ENCODE data around the gene COL27A1.

GRCh38 chr9:114237247-114237646 lies 81.9 kb downstream of the COL27A1 start:
- TF ChIP-seq, protein P1, sequence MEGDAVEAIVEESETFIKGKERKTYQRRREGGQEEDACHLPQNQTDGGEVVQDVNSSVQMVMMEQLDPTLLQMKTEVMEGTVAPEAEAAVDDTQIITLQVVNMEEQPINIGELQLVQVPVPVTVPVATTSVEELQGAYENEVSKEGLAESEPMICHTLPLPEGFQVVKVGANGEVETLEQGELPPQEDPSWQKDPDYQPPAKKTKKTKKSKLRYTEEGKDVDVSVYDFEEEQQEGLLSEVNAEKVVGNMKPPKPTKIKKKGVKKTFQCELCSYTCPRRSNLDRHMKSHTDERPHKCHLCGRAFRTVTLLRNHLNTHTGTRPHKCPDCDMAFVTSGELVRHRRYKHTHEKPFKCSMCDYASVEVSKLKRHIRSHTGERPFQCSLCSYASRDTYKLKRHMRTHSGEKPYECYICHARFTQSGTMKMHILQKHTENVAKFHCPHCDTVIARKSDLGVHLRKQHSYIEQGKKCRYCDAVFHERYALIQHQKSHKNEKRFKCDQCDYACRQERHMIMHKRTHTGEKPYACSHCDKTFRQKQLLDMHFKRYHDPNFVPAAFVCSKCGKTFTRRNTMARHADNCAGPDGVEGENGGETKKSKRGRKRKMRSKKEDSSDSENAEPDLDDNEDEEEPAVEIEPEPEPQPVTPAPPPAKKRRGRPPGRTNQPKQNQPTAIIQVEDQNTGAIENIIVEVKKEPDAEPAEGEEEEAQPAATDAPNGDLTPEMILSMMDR (optimal IDR thresholded peaks at IDR 0.05 in 1 of 3, IDR thresholded peaks at IDR 0.05 in 1 of 3, conservative IDR thresholded peaks at IDR 0.05 in 1 of 3; ENCODE audit: extremely low read depth in 1 of 3, insufficient read depth in 2 of 3, low read length in 3 of 3) = no peak
- TF ChIP-seq EZH2 (IDR thresholded peaks at IDR 0.05; ENCODE audit: low read length) = no peak

All from keratinocyte (primary cell).